ENCODE results near the gene HMGCS2. TPM values are rescaled to one million over a fixed set of nuclear protein-coding genes. Genes with fewer than 3 reads are reported as not detected.

The HMGCS2 gene
- total and polyA plus RNA-seq, 9 of the 15 experiments (the other 6 are each of a cell fraction or from before 2014, with no cell fraction given): 0.13 TPM; not detected in 8

DNA sequence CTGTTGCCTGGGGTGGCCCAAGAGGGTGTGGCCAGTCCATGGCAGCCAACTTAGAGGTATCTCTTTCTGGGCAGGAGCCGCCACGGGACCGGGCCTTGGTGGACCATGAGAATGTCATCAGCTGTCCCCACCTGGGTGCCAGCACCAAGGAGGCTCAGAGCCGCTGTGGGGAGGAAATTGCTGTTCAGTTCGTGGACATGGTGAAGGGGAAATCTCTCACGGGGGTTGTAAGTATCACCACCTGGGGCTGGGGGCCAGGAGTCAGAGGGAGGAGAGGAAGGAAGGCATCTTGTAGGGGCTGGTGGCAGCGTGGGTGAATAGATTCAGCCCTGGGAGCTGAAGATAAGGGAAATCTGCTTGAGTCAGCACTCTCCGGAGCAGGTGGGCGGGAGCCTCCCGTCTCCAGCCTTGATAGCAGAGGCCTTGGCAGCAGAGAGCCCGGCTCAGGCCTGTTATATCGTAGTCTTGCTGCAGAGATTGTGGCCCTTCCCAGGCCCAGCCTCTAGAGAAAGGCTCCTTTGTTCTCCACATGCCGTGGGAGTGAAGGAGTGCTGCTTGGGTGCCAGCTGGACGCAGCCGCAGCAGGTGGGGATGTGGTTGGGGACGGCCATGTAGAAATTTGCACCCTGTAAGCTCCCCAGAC, 31.5 kb downstream of the HMGCS2 start (continued):
- TF ChIP-seq, protein P1, sequence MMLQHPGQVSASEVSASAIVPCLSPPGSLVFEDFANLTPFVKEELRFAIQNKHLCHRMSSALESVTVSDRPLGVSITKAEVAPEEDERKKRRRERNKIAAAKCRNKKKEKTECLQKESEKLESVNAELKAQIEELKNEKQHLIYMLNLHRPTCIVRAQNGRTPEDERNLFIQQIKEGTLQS (IDR thresholded peaks at IDR 0.05): no peak; the same call in 1 of the 2 replicates
- TF ChIP-seq, protein P1 (CRISPR knock-in tag; conservative IDR thresholded peaks at IDR 0.05): no peak
- TF ChIP-seq ZNF217 (CRISPR knock-in tag; IDR thresholded peaks at IDR 0.05) (no peak), NCOR1 (IDR thresholded peaks at IDR 0.05) (peak; percentile 98), JUND (IDR thresholded peaks at IDR 0.05; ENCODE audit: borderline replicate concordance, low read depth, low read length) (peak; percentile 82), JUND (tag; IDR thresholded peaks at IDR 0.05; ENCODE audit: borderline replicate concordance, low read depth, low read length) (peak; percentile 46; the same call in 1 of the 3 replicates), ARNT (IDR thresholded peaks at IDR 0.05) (peak in 1 of 2 experiments; percentile 69; a peak in 3 of 4 replicates), RNF2 (IDR thresholded peaks at IDR 0.05) (peak; percentile 64; the same call in 1 of the 2 replicates), MAFK (IDR thresholded peaks at IDR 0.05; ENCODE audit: low read length) (peak; percentile 98), NR2C2 (CRISPR knock-in tag; IDR thresholded peaks at IDR 0.05) (no peak), NR2C2 (tag; IDR thresholded peaks at IDR 0.05) (no peak; the same call in 1 of the 2 replicates), ZNF224 (CRISPR knock-in tag; IDR thresholded peaks at IDR 0.05) (no peak), NR4A1 (CRISPR knock-in tag; IDR thresholded peaks at IDR 0.05) (0 out of 2 replicates have a peak, but pooled peaks have one; percentile 35), NR4A1 (tag; IDR thresholded peaks at IDR 0.05) (peak; percentile 91), SIX5 (IDR thresholded peaks at IDR 0.05; ENCODE audit: borderline replicate concordance in 1 of 2, insufficient read depth in 1 of 2, low read depth in 1 of 2, low read length in 2 of 2) (no peak), GATA2 (CRISPR knock-in tag; IDR thresholded peaks at IDR 0.05) (peak; percentile 97), ZNF830 (CRISPR knock-in tag; IDR thresholded peaks at IDR 0.05) (no peak), ZNF121 (CRISPR knock-in tag; conservative IDR thresholded peaks at IDR 0.05) (no peak), NR2F6 (CRISPR knock-in tag; IDR thresholded peaks at IDR 0.05) (no peak)
- TF ChIP-seq, protein P2, sequence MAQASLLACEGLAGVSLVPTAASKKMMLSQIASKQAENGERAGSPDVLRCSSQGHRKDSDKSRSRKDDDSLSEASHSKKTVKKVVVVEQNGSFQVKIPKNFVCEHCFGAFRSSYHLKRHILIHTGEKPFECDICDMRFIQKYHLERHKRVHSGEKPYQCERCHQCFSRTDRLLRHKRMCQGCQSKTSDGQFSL (CRISPR knock-in tag; IDR thresholded peaks at IDR 0.05): no peak
- TF ChIP-seq, protein P2 (tag; IDR thresholded peaks at IDR 0.05): no peak
- TF ChIP-seq, protein P3, sequence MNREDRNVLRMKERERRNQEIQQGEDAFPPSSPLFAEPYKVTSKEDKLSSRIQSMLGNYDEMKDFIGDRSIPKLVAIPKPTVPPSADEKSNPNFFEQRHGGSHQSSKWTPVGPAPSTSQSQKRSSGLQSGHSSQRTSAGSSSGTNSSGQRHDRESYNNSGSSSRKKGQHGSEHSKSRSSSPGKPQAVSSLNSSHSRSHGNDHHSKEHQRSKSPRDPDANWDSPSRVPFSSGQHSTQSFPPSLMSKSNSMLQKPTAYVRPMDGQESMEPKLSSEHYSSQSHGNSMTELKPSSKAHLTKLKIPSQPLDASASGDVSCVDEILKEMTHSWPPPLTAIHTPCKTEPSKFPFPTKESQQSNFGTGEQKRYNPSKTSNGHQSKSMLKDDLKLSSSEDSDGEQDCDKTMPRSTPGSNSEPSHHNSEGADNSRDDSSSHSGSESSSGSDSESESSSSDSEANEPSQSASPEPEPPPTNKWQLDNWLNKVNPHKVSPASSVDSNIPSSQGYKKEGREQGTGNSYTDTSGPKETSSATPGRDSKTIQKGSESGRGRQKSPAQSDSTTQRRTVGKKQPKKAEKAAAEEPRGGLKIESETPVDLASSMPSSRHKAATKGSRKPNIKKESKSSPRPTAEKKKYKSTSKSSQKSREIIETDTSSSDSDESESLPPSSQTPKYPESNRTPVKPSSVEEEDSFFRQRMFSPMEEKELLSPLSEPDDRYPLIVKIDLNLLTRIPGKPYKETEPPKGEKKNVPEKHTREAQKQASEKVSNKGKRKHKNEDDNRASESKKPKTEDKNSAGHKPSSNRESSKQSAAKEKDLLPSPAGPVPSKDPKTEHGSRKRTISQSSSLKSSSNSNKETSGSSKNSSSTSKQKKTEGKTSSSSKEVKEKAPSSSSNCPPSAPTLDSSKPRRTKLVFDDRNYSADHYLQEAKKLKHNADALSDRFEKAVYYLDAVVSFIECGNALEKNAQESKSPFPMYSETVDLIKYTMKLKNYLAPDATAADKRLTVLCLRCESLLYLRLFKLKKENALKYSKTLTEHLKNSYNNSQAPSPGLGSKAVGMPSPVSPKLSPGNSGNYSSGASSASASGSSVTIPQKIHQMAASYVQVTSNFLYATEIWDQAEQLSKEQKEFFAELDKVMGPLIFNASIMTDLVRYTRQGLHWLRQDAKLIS (CRISPR knock-in tag; IDR thresholded peaks at IDR 0.05): no peak
- TF ChIP-seq, protein P4, sequence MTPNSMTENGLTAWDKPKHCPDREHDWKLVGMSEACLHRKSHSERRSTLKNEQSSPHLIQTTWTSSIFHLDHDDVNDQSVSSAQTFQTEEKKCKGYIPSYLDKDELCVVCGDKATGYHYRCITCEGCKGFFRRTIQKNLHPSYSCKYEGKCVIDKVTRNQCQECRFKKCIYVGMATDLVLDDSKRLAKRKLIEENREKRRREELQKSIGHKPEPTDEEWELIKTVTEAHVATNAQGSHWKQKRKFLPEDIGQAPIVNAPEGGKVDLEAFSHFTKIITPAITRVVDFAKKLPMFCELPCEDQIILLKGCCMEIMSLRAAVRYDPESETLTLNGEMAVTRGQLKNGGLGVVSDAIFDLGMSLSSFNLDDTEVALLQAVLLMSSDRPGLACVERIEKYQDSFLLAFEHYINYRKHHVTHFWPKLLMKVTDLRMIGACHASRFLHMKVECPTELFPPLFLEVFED (CRISPR knock-in tag; conservative IDR thresholded peaks at IDR 0.05): peak; percentile 58; the same call in 1 of the 2 replicates

All from K562 (cell line).